SU-DHL-6 (cell line): Measurements from ENCODE around the gene RGS11.

Experiments used
- H2AFZ ChIP-seq: fragments of 200-600 bp; sonication (generic); 2 replicates; pipeline ENCODE4 v1.6.1; 2014; ENCODE audit warnings: low read depth, mild to moderate bottlenecking, moderate library complexity, mixed read lengths, antibody characterized with exemption, low read length; ENCODE audit not compliant: severe bottlenecking
- H3F3A ChIP-seq: fragments of 200-600 bp; shearing (Covaris generic); 2 replicates; pipeline ENCODE4 v1.6.0; 2016; ENCODE audit warnings: antibody characterized with exemption, mild to moderate bottlenecking; ENCODE audit not compliant: insufficient read depth
- H3K27ac ChIP-seq: fragments of 200-600 bp; sonication (generic); 2 replicates; pipeline ENCODE4 v1.5.1; 2016; ENCODE audit warnings: low read depth, mild to moderate bottlenecking, low read length, moderate library complexity, mixed read lengths
- H3K27me3 ChIP-seq: fragments of 200-600 bp; sonication (generic), shearing (Covaris generic); 2 replicates; pipeline ENCODE4 v1.6.0; 2014; ENCODE audit warnings: mild to moderate bottlenecking, low read length
- H3K36me3 ChIP-seq: fragments of 200-600 bp; sonication (generic); 2 replicates; pipeline ENCODE4 v1.6.1; 2014; ENCODE audit warnings: mild to moderate bottlenecking, low read length, mixed read lengths
- H3K4me2 ChIP-seq: fragments of 300-600, 200-600 bp; shearing (Covaris generic), sonication (generic); 2 replicates; pipeline ENCODE4 v1.6.0; 2014; ENCODE audit warnings: low read length, low read depth, mild to moderate bottlenecking; ENCODE audit not compliant: poor library complexity, severe bottlenecking
- H3K4me3 ChIP-seq: fragments of 200-600 bp; sonication (generic); 2 replicates; pipeline ENCODE4 v1.5.1; 2014; ENCODE audit warnings: antibody characterized with exemption, low read length, mild to moderate bottlenecking, mixed read lengths; ENCODE audit not compliant: insufficient read depth, poor library complexity, severe bottlenecking
- H3K79me2 ChIP-seq: fragments of 200-600 bp; sonication (generic); 2 replicates; pipeline ENCODE4 v1.6.1; 2014; ENCODE audit warnings: mild to moderate bottlenecking, low read length, moderate library complexity; ENCODE audit not compliant: insufficient read depth
- H3K9ac ChIP-seq: fragments of 200-600 bp; sonication (generic); 2 replicates; pipeline ENCODE4 v1.7.0; 2014; ENCODE audit warnings: mild to moderate bottlenecking, low read length
- H3K9me2 ChIP-seq: fragments of 200-600 bp; sonication (generic); replicated peaks from 2 replicates; pipeline ENCODE4 v1.6.1; 2014; ENCODE audit warnings: low read length; ENCODE audit not compliant: insufficient read depth
- H3K9me3 ChIP-seq: fragments of 200-600 bp; sonication (generic); 2 replicates; pipeline ENCODE4 v1.6.1; 2014; ENCODE audit warnings: low read length, mixed read lengths; ENCODE audit not compliant: insufficient read depth
- H4K20me1 ChIP-seq: fragments of 200-600 bp; sonication (generic); 2 replicates; pipeline ENCODE4 v1.6.1; 2014; ENCODE audit warnings: low read depth, mild to moderate bottlenecking, antibody characterized with exemption, low read length, moderate library complexity, mixed read lengths
- CTCF ChIP-seq: fragments of 200-600 bp; sonication (generic); IDR thresholded peaks from one replicate; pipeline ENCODE4 v1.5.1; 2017; ENCODE audit warnings: antibody characterized with exemption, mild to moderate bottlenecking, low read length, moderate library complexity; ENCODE audit not compliant: insufficient read depth, poor library complexity, severe bottlenecking
- EZH2phosphoT487 ChIP-seq: fragments of 200-600 bp; sonication (generic), shearing (Covaris generic); conservative IDR thresholded peaks from 2 replicates; pipeline ENCODE4 v1.6.1; 2018; ENCODE audit warnings: mild to moderate bottlenecking, antibody characterized with exemption, low read length, moderate library complexity, mixed read lengths

The RGS11 gene

GRCh38 chr16:293043-293775 is 17.5 kb upstream of the RGS11 start:
- Histone ChIP-seq H3K79me2 (no peaks in the 10 kb centered on the region), H3K9me2 (no peaks in the 10 kb centered on the region), H3K27me3 (no peaks in the 10 kb centered on the region), H3K4me2 (no peak overlapping the region), H3K9ac (no peak overlapping the region), H3K36me3 (no peaks in the 10 kb centered on the region), H3K4me3 (no peak overlapping the region), H2AFZ (no peak overlapping the region), H3F3A (no peaks in the 10 kb centered on the region), H3K9me3 (no peaks in the 10 kb centered on the region), H3K27ac (no peak overlapping the region), H4K20me1 (no peaks in the 10 kb centered on the region)
- TF ChIP-seq CTCF (no peak), EZH2phosphoT487 (no peak)

GRCh38 chr16:291539-291938 is 15.8 kb upstream of the RGS11 start:
- no peaks in the 10 kb centered on the region for H3K79me2 ChIP-seq
- no peaks in the 10 kb centered on the region for H4K20me1 ChIP-seq
- H3K4me3 ChIP-seq, result no peak overlapping the region
- no peak overlapping the region for H3K27ac ChIP-seq
- H3K9me3 ChIP-seq, result no peaks in the 10 kb centered on the region
- H3K36me3 ChIP-seq, result no peaks in the 10 kb centered on the region
- H3F3A ChIP-seq, result no peaks in the 10 kb centered on the region
- H2AFZ ChIP-seq, result no peak overlapping the region
- TF ChIP-seq CTCF (no peak), EZH2phosphoT487 (no peak)
- H3K4me2 ChIP-seq, result no peak overlapping the region
- no peaks in the 10 kb centered on the region for H3K9me2 ChIP-seq
- H3K9ac ChIP-seq, result no peak overlapping the region
- H3K27me3 ChIP-seq, result no peaks in the 10 kb centered on the region

GRCh38 chr16:290681-291405 is 15.1 kb upstream of the RGS11 start:
- Histone ChIP-seq H3F3A (no peaks in the 10 kb centered on the region), H3K4me3 (no peak overlapping the region), H3K4me2 (no peak overlapping the region), H3K79me2 (no peaks in the 10 kb centered on the region), H3K36me3 (no peaks in the 10 kb centered on the region), H3K27me3 (no peaks in the 10 kb centered on the region), H2AFZ (no peak overlapping the region), H3K9ac (no peak overlapping the region), H3K9me2 (no peaks in the 10 kb centered on the region), H4K20me1 (no peaks in the 10 kb centered on the region), H3K9me3 (no peaks in the 10 kb centered on the region), H3K27ac (no peak overlapping the region)
- TF ChIP-seq EZH2phosphoT487, result no peak
- TF ChIP-seq CTCF, result no peak
